HG03159 (cell line): Measurements from ENCODE around the gene FMNL3.
"Not testable (repeated sequence)": the region's sequence is repeated elsewhere in the genome, so short reads cannot be mapped to it uniquely, and the experiment has no call there.

Experiments used
- ATAC-seq: cut with Tn5 transposase; IDR thresholded peaks from one replicate; pipeline ENCODE4 v1.9.1; 2021; ENCODE audit warnings: mild to moderate bottlenecking, moderate library complexity; ENCODE audit not compliant: unreplicated experiment

Gene FMNL3

GRCh38 chr12:49707128-49707811 lies at the start of gene FMNL3:
TSS of gene FMNL3 (minus strand) at chr12:49707405. CDS start at chr12:49707180, 225 bp downstream.
- ATAC-seq = peak; percentile 81

DNA sequence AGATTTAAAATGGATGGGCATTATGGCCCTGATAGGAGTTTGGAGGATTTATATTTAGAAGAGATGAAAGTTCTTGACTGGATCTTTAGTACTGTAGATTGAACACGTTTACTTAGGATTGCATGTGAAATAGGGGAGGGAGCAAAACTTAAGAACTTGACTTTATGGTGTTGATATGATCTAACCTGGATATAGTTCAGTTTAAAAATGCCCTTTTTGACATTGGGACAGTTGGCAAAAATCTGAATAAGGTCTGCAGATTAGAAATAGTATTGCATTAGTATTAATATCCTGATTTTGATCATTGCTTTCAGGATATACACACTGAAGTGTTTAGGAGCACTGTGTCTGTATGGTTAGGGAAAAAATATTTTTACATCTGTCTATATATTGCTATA lies 43.8 kb upstream of the FMNL3 start:
- no peak for ATAC-seq

DNA sequence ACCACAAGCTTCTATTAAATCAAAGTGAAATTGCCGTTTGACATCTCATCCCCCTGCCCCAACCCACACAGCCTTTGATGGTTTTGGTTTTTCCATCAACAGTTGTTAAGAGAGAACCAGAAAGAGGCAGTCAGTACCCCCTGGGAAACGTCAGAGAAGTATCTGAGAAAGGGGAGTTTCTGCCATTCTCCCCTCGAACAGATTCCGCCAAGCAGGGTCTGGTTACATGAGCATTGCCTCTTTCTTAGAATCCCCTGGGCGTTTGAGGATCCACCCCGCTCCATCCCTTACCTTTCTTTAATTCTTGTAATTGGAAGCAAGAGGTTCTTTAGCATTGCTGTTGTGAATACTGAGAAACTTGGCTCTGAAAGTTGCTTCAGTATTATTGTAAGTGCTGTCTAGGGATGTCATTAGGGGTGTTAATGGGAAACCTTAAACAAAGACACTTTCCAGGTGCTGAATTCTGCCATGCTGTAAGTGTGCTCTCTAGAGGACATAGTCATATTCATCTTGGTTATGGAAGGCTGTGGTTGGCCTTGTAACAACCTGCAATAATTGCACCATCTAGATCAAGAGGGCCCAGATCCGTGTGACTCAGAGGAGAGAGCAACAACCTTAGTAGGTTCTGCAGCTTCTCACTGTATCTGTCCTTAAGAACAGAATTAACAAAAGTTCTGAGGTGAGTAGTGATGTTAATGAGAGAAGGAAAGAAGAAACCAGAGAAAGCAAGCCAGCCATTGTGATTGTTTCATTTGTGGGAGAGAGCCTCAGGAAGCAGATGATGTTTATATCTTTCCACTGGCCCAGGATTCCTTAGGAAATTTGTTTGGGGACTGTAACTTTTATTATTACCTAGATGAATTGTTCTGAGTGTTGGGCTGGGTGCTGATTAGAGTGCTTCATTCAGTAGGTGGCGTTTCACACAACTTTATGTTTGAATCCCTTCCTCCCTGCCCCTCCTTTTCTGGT lies 43.1 kb upstream of the FMNL3 start:
- ATAC-seq = no peak

GRCh38 chr12:49748800-49749199 lies 41.6 kb upstream of the FMNL3 start:
- ATAC-seq = no peak

- no peak for ATAC-seq
These were observed 41.1 kb upstream of the FMNL3 start for GRCh38 chr12:49748306-49748705.

DNA sequence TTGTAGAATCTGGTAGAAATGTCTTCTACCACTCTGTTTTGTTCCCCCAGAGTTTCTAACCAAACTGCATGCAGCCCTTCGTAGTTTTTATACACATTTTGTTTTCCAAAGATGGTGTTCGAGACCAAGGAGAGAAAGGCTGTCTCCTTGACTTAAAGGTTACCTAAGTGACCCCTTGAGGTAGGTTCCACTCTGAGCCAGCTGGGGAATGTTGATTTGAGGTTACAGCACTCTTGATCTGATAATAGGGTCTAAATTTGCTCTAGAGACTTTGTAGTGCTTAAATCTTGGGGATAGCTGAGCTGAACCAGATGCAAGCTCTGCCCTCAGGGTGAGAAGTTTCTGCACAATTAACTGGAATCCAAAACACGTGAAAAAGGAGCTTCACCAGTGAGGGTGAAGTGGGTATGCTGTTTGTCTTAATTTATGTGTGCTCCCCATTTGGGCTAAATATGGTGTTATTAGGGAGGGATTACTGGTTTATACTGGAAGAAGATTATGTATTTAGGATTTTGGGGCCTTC lies 37.2 kb upstream of the FMNL3 start:
- ATAC-seq = no peak

GRCh38 chr12:49741882-49742620 lies 34.8 kb upstream of the FMNL3 start:
- ATAC-seq = peak; percentile 55

- peak; percentile 95 for ATAC-seq
These were observed 34.0 kb upstream of the FMNL3 start, which contains the start of gene TMBIM6 for GRCh38 chr12:49740930-49741881. TSS of gene TMBIM6 (plus strand) at chr12:49741557. CDS start at chr12:49752494, 10,937 bp downstream.

GRCh38 chr12:49740277-49740676 lies 33.1 kb upstream of the FMNL3 start:
- ATAC-seq = not testable (repeated sequence)

GRCh38 chr12:49738721-49739120 lies 31.5 kb upstream of the FMNL3 start:
- ATAC-seq = not testable (repeated sequence)

DNA sequence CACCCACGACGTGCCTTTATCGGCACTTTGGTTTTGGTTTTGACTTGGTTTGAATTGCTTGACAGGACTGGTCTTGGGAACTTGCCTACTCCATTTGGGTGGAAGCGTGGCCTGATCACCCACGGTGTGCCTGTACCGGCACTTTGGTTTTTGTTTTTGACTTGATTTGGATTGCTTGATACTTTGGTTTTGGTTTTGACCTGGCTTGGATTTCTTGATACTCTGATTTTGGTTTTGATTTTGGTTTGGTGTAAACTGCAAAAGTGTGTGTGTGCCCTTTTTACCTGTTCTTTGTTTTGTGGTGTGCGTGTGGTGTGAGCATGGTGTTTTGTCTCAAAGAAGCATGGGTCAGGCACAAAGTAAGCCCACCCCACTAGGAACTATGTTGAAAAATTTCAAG lies 27.7 kb upstream of the FMNL3 start:
- ATAC-seq = not testable (repeated sequence)

GRCh38 chr12:49733219-49734017 lies 26.2 kb upstream of the FMNL3 start:
- no peak for ATAC-seq

DNA sequence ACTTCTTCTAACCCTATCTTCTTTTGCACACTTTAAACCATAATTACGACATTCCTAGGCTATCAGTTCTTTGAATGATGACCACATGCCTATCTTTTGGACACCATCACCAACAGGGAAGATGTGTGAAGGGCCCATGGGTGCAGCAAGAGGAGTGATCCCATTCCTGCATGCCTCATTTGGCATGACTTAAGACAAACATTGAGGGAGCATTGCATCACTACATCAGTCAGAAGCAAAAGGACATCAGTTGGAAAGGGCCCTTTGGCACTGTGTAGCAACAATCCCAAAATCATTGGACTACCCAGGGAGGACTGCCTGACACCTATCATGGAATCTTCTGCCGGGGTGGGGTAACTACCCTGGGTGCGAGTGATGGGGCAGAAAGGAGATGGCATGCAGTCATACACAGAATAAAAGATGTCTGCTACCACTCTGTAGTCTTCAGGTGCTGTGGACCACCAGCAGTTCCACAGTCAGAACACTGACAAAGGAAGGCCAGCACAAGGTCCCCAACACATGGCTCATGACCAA lies 23.4 kb upstream of the FMNL3 start:
- ATAC-seq = no peak

DNA sequence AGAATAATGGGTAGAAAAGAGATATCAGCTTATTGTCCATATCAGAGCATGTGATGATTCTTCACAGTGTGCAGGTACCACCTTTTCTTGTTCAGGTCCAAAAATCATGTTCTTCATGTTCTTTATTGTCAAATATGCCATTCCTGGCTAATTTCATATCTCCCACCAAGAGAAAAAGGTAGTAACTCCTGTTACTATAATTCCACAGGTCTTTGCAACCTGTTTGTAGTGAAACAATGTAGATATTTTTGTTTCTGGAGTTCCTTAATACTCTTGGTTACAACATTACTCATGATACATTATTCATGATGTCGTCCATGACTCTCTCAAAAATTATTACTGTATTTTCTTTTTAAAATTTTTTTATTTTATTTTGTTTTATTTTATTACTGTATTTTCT lies 22.8 kb upstream of the FMNL3 start:
- no peak for ATAC-seq

DNA sequence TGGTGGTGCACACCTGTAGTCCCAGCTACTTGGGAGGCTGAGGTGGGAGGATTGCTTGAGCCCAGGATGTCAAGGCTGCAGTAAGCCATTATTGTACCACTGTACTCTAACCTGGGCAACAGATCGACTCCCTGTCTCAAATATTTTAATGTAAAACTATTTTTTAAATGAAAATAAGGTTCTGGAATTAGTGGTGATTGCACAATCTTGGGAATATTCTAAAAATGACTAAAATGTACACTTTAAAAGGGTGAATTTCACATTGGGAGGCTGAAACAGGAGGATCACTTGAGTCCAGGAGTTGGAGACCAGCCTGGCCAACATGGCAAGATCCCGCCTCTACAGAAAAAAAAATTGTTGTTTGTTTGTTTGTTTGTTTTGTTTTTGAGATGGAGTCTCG lies 21.2 kb upstream of the FMNL3 start:
- no peak for ATAC-seq

GRCh38 chr12:49721355-49721754 lies 14.2 kb upstream of the FMNL3 start:
- ATAC-seq = not testable (repeated sequence)

GRCh38 chr12:49720214-49720613 lies 13.0 kb upstream of the FMNL3 start:
- ATAC-seq = no peak

- ATAC-seq = not testable (repeated sequence)
These were observed 10.6 kb upstream of the FMNL3 start for GRCh38 chr12:49717800-49718199.

DNA sequence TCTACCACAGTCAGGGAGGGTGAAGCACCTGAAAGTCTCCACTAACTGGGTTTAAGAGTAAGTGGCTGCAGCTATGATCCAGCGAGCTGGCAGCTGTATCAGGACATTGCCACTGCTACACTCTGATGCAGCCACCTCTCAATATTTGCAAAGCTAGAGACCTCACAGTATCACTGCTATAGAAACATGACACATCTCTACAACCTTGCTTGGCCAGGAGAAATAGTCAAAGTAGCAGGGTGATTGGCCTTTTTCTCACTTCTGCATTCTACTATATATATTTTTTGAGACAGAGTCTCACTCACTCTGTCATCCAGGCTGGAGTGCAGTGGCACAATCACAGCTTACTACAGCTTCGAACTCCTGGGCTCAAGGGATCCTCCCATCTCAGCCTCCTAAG lies 9.3 kb upstream of the FMNL3 start:
- ATAC-seq = peak; percentile 78
